ENCODE results near the gene SPEM1. TPM values are rescaled to one million over a fixed set of nuclear protein-coding genes. Genes with fewer than 3 reads are reported as not detected.

SPEM1 gene
- total RNA-seq, 1 donor from 2014 or later = not detected

DNA sequence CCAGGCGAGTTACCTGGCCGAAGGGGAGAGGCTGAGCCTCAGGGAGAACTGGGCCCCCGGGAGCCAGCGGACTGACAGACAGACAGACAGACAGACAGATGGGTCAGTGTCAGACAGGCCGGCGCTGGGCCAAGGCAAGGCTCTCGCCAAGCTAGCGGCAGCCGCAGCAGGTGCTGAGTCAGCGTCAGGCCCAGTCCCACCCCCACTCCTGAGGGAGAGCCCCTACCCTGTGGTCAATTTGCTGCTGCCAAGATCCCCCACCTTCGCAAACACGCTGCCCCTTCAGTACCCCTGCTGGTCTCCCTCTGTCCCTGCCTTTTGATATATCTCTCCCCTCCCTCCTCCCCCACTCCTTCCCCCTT is 20.7 kb downstream of the SPEM1 start:
- Histone ChIP-seq H3K27ac (no peak overlapping the region), H3K4me3 (no peak overlapping the region), H3K4me1 (peaks cover 64% of the 10 kb centered on the region), H3K9me3 (no peaks in the 10 kb centered on the region), H3K27me3 (ENCODE audit: low read depth) (peaks cover 47% of the 10 kb centered on the region), H3K36me3 (no peaks in the 10 kb centered on the region)
- no peak for DNase-seq
- TF ChIP-seq, protein P1, sequence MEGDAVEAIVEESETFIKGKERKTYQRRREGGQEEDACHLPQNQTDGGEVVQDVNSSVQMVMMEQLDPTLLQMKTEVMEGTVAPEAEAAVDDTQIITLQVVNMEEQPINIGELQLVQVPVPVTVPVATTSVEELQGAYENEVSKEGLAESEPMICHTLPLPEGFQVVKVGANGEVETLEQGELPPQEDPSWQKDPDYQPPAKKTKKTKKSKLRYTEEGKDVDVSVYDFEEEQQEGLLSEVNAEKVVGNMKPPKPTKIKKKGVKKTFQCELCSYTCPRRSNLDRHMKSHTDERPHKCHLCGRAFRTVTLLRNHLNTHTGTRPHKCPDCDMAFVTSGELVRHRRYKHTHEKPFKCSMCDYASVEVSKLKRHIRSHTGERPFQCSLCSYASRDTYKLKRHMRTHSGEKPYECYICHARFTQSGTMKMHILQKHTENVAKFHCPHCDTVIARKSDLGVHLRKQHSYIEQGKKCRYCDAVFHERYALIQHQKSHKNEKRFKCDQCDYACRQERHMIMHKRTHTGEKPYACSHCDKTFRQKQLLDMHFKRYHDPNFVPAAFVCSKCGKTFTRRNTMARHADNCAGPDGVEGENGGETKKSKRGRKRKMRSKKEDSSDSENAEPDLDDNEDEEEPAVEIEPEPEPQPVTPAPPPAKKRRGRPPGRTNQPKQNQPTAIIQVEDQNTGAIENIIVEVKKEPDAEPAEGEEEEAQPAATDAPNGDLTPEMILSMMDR (IDR thresholded peaks at IDR 0.05) = no peak
- ATAC-seq = no peak
- intact Hi-C loops (cut with DNase I) = no loop called here

DNA sequence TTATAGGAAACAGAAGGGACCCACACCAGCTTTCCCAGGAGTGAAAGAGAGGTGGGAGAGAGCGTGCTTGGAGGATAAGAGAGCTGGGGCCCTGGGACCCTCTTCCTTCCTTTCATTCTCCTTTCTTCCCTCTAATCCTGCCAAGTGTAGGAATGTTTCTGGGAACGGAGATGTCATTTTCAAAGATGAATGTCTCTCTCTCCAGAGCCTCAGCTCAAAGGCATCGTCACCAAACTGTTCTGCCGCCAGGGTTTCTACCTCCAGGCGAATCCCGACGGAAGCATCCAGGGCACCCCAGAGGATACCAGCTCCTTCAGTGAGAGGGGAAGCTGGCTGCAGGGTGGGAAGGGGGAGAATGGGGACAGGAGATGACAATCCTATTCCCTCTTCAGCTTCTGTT is 21.1 kb downstream of the SPEM1 start:
- Histone ChIP-seq H3K27me3 (ENCODE audit: low read depth) (peaks cover 49% of the 10 kb centered on the region), H3K27ac (no peak overlapping the region), H3K4me3 (no peak overlapping the region), H3K9me3 (no peaks in the 10 kb centered on the region), H3K4me1 (peaks cover 61% of the 10 kb centered on the region), H3K36me3 (no peaks in the 10 kb centered on the region)
- TF ChIP-seq, protein P1 (IDR thresholded peaks at IDR 0.05) = no peak
- ATAC-seq = no peak
- no peak for DNase-seq
- intact Hi-C loops (cut with DNase I) = no loop called here

DNA sequence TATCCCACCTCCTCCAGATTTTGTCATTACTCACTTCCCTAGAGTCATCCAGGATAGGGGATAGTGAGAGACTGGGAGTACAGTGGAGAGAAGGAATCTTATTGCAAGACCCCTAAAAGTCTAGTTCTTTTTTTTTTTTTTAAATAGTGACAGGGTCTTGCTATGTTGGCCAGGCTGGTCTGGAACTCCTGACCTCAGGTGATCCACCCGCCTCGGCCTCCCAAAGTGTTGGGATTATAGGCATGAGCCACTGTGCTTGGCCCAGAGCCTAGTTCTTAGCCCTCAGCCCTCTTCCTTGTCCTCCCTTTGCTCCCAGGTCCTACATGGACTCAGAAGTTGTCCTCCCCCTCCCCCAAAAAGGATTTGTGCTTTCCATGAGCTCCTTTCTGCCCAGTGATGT is 22.0 kb downstream of the SPEM1 start:
- intact Hi-C loops (cut with DNase I) = no loop called here
- H3K27me3 ChIP-seq (ENCODE audit: low read depth) = peaks cover 58% of the 10 kb centered on the region
- H3K4me3 ChIP-seq = no peak overlapping the region
- DNase-seq (no peak), ATAC-seq (no peak)
- H3K36me3 ChIP-seq = no peaks in the 10 kb centered on the region
- peaks cover 59% of the 10 kb centered on the region for H3K4me1 ChIP-seq
- no peaks in the 10 kb centered on the region for H3K9me3 ChIP-seq
- TF ChIP-seq, protein P1 (IDR thresholded peaks at IDR 0.05) = no peak
- no peak overlapping the region for H3K27ac ChIP-seq

DNA sequence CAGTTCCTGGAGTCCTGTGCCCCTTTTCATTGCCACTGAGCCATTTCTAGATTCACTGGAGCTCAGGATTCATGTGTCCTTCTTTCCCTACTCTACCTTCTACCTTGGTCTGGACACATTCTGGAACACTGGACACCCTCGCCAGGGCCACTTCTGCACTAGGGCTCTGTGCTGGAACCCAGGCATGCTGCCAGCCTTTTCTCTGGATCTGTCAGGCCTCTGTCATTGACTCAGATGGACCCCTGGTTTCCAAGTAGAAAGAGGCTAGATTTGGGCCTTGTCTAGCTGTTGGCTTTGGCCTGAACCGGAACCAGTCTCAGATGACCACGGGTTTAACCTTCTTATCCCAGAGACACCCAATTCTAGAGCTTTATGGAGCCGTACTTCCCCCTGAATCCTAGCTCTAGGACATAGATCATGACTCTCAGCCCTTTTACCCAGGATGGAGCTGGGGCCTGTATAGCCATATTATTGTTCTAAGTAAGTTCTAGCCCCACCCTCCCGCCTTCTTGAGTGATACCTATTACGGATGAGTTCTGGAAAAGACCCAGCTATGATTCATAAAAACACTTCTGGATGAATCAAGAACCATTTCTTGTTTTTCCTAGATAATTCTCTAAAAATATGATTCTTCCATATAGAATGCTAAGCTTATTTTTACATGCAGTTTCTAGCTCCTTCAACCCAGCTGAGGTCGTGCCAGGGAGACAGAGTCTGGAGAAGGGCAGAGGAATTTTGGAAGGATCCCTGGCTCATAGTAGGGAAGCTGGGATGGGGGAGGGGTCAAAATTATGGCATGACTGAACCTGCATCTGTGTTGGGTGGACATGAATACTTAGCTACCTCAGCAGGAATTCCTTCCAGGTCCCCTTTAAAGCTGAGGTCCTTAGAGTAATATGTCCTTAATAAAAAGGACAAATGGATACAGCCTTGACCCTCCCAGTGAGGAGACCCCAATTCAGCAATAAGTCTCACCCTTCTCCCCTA is 23.7 kb downstream of the SPEM1 start:
- peaks cover 66% of the 10 kb centered on the region for H3K27me3 ChIP-seq (ENCODE audit: low read depth)
- peaks cover 42% of the 10 kb centered on the region for H3K4me1 ChIP-seq

DNA sequence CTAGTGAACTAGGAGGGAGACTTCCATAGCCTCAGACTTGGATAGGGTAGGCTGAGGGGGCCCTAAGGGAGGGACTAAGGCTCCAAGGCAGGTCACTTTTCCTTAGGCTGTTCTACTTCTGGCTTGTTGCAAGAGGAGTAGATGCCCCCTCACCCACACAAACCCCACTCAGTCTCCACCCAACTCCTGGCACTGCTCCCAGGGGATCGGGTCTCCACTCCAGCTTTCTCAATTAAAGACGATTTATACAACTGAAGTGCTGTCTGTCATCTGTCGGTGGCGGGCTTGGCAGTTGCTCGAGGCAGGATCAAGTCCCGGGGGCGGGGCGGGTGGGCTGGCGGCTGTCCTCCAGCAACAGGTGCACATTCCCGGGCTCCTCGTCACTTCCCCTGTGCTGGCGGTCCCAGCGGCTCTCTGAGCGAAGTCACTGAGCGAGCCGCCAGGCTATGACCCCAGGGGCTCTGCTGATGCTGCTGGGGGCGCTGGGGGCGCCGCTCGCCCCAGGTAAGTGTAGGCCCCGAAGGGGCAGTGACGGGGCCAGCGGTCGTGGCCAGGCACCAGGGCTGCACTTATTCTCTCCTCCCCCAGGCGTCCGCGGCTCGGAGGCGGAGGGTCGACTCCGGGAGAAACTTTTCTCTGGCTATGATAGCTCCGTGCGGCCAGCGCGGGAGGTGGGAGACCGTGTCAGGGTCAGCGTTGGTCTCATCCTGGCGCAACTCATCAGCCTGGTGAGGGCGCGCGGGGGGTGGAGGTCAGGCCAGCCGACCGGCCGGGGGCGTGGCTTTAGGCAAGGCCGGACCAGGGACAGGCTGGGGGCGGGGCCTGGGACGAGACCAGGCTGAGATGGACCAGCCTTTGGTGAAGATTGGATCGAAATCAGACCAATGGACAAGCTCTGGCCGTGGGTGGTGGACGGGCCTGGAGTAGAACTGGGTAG is 24.8 kb downstream of the SPEM1 start, which contains the start of gene CHRNB1:
Gene CHRNB1, plus strand, starts transcription at position 380 of the 937 bp plus-strand sequence. Its CDS starts 67 bp downstream, at position 447.
- peak; percentile 89 for DNase-seq
- H3K27ac ChIP-seq = no peak within 1 kb of the TSS
- intact Hi-C loops (cut with DNase I) = no loop called here

More for the DNA sequence above, 23.7 kb downstream of the SPEM1 start:
- Histone ChIP-seq H3K27ac (no peak overlapping the region), H3K4me3 (no peak overlapping the region), H3K36me3 (no peaks in the 10 kb centered on the region), H3K9me3 (no peaks in the 10 kb centered on the region)
- intact Hi-C loops (cut with DNase I) = no loop called here
- TF ChIP-seq, protein P1 (IDR thresholded peaks at IDR 0.05) = no peak
- ATAC-seq = no peak
- DNase-seq = no peak

More for the DNA sequence above, 24.8 kb downstream of the SPEM1 start, which contains the start of gene CHRNB1:
- Histone ChIP-seq H3K4me3 (peak within 1 kb of the TSS; percentile 50), H3K36me3 (no peaks in the 10 kb centered on the region), H3K27me3 (ENCODE audit: low read depth) (peaks cover 55% of the 10 kb centered on the region), H3K4me1 (peaks cover 31% of the 10 kb centered on the region), H3K9me3 (no peaks in the 10 kb centered on the region)
- peak; percentile 91 to 95 for ATAC-seq
- TF ChIP-seq, protein P1 (IDR thresholded peaks at IDR 0.05) = peak; percentile 18
